Measurements from ENCODE around the gene HOXA10.

Gene HOXA10

DNA sequence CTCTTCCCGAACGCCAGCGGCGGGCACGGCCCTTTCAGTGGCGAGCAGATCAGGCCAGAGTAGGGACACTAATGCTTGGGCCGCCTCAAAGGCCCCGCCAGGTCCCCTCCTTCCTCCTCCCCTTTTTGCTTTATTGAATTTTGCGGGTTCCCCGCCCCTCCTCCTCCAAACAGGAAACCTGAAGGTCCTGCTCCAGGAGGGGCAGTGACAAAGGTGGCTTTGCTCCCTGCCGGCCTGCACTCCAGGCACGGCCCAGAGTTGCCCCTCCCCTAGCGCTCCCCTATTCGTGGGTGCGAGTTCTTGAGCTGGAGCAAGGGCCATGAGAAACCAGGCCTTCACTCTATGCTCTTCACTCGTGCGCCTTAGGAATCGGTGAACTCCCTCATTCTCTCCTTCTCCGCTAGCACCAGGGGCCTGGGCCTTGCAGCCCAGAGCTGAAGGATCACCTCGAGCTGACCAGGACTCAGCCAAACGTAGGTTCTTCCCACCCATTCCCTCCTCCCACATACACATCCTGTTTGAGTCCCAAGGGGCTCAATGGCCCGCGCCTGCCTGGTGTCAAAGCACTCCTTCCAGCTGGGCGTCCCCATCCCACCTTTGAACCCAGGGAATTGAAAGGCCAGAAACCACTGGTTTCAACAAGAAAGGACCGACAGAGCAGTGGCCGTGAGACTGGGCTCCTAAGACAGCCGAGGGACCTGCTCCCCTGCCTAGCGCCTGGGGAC is 25.9 kb downstream of the HOXA10 start:
- CTCF ChIA-PET, result interaction anchor here (0.7 to 5.8 kb wide), 7 partner anchors 14 to 771 kb away, joined by 3 to 59 read pairs (median 6); no protein-coding TSS in a partner anchor
- DNase-seq (ENCODE audit: extremely low spot score), result no peak

DNA sequence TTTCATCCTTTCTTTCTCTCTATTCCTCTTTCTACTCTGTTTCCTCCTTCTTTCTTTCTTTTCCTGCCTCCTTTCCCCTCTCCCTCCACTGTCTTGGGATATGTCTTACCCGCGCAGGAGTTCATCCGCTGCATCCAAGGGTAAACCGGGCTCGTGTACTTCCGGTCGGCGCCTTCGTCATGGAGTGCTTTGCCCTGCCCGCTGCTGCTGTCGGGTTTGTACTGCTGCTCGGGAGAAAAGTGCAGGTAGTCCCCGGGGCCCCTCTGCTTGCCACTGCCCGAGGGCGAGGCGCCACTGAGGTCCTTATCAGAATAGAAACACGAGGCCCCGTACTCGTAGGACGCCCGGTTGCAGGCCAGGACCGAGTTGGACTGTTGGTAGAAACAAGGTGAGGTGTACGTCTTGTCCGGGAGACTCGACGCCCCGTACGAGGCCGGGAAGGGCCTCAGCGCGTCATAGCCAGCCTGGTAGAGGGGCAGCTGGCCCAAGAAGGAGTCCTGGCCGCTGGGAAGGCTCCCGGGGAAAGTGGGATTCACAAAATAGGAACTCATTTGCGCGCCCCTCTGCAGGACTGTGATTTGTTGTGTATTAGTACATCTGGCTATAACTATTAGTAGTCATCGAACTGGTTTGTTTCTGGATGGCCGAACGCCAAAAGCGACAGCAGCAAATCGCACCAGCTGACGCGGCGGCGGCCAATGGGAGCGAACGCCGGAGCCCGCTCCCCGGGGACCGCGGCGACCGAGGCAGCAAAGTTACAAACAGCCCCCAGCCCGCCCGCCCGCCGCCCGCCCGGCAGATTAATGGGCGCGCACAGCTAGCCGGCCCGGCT is 26.7 kb downstream of the HOXA10 start, which contains the start of gene HOXA6:
Gene HOXA6 (minus strand): TSS at position 576 of the 832 bp plus-strand sequence. CDS start 25 bp downstream, at position 551.
- no peak for DNase-seq (ENCODE audit: extremely low spot score)
- TF ChIP-seq, protein P1, sequence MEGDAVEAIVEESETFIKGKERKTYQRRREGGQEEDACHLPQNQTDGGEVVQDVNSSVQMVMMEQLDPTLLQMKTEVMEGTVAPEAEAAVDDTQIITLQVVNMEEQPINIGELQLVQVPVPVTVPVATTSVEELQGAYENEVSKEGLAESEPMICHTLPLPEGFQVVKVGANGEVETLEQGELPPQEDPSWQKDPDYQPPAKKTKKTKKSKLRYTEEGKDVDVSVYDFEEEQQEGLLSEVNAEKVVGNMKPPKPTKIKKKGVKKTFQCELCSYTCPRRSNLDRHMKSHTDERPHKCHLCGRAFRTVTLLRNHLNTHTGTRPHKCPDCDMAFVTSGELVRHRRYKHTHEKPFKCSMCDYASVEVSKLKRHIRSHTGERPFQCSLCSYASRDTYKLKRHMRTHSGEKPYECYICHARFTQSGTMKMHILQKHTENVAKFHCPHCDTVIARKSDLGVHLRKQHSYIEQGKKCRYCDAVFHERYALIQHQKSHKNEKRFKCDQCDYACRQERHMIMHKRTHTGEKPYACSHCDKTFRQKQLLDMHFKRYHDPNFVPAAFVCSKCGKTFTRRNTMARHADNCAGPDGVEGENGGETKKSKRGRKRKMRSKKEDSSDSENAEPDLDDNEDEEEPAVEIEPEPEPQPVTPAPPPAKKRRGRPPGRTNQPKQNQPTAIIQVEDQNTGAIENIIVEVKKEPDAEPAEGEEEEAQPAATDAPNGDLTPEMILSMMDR (IDR thresholded peaks at IDR 0.05; ENCODE audit: control extremely low read depth, extremely low read depth, low read depth, missing control alignments), result no peak
- ChIA-PET CTCF (interaction anchor here (0.7 to 5.8 kb wide), 3 partner anchors 15 to 772 kb away, joined by 3 to 59 read pairs (median 3); no protein-coding TSS in a partner anchor), POLR2A (no interaction called here)

More for the DNA sequence above, 25.9 kb downstream of the HOXA10 start:
- POLR2A ChIA-PET, result no interaction called here
- TF ChIP-seq, protein P1 (IDR thresholded peaks at IDR 0.05; ENCODE audit: control extremely low read depth, extremely low read depth, low read depth, missing control alignments), result no peak

DNA sequence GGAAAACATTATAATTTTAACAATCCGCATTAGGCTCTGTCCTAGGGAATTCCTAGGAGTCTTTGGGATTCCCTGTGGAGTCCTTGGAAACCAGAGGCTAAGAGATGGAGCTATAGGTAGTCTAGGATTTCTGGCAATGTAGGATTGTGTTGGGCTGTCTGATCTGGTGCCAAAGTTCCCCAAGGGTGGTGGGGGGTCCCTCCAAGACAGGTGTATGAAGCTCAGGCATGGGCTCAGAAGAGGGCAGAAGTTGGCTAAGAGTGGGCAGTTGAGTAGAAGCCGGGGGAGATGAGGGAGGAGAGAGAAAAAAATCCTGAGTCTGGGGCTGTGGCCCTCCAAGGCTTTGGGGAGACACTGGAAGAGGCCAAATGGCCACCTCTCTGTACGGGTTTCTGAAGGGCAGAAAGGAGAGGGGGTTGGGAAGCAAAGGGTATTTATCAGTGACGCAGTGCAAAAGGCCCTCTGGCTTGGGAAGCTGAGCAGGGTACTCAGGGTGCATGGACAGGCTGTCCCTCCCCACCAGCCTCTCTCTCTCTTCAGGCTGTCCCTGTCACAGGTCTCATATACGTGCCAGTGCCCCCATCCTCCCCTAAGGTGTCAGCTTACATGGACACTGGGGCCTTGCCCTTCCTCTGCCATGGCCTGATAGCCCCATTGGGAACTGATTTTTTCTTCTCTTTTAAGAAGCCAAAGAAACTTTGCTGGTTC is 27.5 kb downstream of the HOXA10 start:
- DNase-seq (ENCODE audit: extremely low spot score), result no peak
- CTCF ChIA-PET, result no interaction called here
- TF ChIP-seq, protein P1 (IDR thresholded peaks at IDR 0.05; ENCODE audit: control extremely low read depth, extremely low read depth, low read depth, missing control alignments), result no peak
- POLR2A ChIA-PET, result no interaction called here

DNA sequence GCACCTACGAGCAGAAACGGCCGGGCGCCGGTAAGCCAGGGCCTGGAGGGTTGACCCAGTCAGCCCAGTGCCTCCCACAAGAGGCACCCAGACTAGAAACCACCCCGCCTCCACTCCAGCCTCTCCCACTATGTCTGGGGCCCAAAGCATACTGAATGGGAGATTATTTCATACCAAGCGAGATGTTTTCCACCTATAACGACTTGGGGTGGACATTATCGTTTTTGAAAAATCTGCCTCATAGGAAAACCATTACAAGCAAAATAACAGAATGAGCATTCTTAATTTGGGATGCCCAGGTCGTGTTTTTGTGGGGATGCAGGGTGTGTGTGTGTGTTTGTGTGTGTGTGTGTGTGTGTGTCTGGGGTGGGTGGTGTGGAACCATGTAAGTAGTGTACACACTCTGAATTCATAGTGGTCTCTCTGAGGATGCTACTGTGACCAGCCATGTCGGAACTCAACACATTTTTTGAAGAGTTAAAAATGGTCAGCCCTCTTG is 28.2 kb downstream of the HOXA10 start:
- TF ChIP-seq, protein P1 (IDR thresholded peaks at IDR 0.05; ENCODE audit: control extremely low read depth, extremely low read depth, low read depth, missing control alignments), result no peak
- POLR2A ChIA-PET, result no interaction called here
- DNase-seq (ENCODE audit: extremely low spot score), result no peak
- CTCF ChIA-PET, result no interaction called here

DNA sequence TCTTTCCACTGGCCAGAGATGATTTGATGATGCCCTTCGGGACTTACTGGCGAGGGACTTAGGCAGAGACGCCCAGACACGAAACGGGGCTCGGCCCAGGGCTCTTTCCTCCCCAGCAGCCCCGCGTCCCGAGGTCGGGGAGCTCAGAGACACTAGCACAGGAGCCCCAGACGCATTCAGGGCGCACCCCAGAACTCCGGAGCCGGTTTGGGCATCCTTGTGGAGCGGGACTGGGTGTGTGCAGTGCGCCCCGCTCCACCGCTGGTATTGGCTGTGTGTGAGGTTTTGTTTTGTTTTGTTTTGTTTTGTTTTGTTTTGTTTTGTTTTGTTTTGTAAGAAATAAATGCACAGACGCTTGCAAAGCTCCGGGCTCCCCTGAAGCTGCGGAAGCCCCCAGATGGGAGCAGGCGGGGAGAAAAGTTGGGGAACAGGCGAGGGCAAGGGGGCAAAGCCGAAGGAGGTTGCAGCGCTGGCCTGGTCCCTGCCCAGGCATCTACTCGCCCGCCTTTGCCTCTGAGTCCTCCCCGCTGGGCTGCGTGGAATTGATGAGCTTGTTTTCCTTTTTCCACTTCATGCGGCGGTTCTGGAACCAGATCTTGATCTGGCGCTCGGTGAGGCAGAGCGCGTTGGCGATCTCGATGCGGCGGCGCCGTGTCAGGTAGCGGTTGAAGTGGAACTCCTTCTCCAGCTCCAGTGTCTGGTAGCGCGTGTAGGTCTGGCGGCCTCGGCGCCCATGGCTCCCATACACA is 28.8 kb downstream of the HOXA10 start:
- CTCF ChIA-PET, result interaction anchor here (1.0 to 1.8 kb wide), 2 partner anchors 14 to 464 kb away, joined by 3 to 6 read pairs; no protein-coding TSS in a partner anchor
- no peak for DNase-seq (ENCODE audit: extremely low spot score)
- TF ChIP-seq, protein P1 (IDR thresholded peaks at IDR 0.05; ENCODE audit: control extremely low read depth, extremely low read depth, low read depth, missing control alignments), result no peak
- POLR2A ChIA-PET, result no interaction called here

Measured in GM10248 (cell line).